ENCODE data around the gene PRKCH. TPM values are rescaled to one million over a fixed set of nuclear protein-coding genes. Genes with fewer than 3 reads are reported as not detected.

The PRKCH gene
- total RNA-seq, 4 donors from 2014 or later, result 49.5 to 147 (median 59.2) TPM

- TF ChIP-seq POLR2AphosphoS5 (IDR thresholded peaks at IDR 0.05), result no peak
- no peak for TF ChIP-seq EP300 (IDR thresholded peaks at IDR 0.05)
- peak in 1 of 2 donors; percentile 22 for TF ChIP-seq POLR2A (IDR thresholded peaks at IDR 0.05)
- TF ChIP-seq, protein P1, sequence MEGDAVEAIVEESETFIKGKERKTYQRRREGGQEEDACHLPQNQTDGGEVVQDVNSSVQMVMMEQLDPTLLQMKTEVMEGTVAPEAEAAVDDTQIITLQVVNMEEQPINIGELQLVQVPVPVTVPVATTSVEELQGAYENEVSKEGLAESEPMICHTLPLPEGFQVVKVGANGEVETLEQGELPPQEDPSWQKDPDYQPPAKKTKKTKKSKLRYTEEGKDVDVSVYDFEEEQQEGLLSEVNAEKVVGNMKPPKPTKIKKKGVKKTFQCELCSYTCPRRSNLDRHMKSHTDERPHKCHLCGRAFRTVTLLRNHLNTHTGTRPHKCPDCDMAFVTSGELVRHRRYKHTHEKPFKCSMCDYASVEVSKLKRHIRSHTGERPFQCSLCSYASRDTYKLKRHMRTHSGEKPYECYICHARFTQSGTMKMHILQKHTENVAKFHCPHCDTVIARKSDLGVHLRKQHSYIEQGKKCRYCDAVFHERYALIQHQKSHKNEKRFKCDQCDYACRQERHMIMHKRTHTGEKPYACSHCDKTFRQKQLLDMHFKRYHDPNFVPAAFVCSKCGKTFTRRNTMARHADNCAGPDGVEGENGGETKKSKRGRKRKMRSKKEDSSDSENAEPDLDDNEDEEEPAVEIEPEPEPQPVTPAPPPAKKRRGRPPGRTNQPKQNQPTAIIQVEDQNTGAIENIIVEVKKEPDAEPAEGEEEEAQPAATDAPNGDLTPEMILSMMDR (IDR thresholded peaks at IDR 0.05), result peak in 1 of 2 donors; percentile 51
- Histone ChIP-seq H3K27me3 (no peaks in the 10 kb centered on the region), H3K9me3 (no peaks in the 10 kb centered on the region), H3K27ac (peak overlapping the region; percentile 97), H3K4me1 (peaks cover 36% of the 10 kb centered on the region), H3K4me3 (peak overlapping the region; percentile 88), H3K36me3 (no peaks in the 10 kb centered on the region)
- DNase-seq (ENCODE audit: low spot score in 2 of 2), result peak; percentile 80 to 84
- WGBS, result no CpG with 5 or more reads among the region's 81 CpGs
These were observed 40.7 kb upstream of the PRKCH start for GRCh38 chr14:61280526-61281185.

DNA sequence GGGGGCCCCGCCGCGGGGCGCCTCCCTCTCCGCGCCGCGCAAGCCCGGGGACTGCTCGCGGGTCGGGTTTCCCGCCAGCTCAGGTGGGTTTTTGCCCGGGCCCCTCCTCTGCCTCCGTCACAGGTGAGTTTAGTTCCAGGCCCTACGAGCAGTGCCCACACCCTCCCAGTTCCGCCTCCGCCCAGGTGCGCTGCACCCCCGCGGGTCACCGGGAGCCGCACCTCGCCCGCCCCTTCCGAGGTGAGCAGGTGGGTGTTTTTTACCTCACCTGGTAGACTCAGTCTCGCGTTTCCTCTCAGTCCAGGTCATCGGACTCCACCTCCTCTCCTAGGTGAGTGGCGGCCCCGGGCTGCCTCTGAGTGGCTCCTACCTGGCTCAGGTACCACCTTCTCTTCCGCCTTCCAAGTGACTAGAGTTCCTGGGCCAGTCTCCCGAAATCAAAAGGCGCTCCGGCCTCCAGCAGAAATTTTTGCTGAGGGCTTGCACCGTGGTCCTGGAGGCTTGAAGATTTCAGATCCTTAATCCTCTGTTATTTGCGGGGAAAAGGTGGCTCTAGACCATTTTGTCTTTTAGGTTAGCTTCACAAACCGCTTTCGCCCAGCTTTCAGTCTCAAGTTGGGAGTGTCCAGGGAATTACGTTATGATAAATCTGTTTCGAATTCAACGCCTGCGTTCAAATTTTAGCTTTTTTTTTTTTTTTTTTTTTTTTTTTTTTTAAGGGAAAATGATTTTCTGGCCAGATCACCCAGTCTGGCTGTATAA is 40.0 kb upstream of the PRKCH start, which contains the start of gene TMEM30B:
TSS of gene TMEM30B (minus strand) at position 153 of the 762 bp plus-strand sequence. CDS start 191 bp downstream, outside the sequence.
- Histone ChIP-seq H3K27me3 (no peaks in the 10 kb centered on the region), H3K36me3 (no peaks in the 10 kb centered on the region), H3K4me3 (peak within 1 kb of the TSS; percentile 88), H3K27ac (peak within 1 kb of the TSS; percentile 97), H3K9me3 (no peaks in the 10 kb centered on the region), H3K4me1 (peaks cover 38% of the 10 kb centered on the region)
- no peak for TF ChIP-seq POLR2A (IDR thresholded peaks at IDR 0.05)
- TF ChIP-seq, protein P1 (IDR thresholded peaks at IDR 0.05), result no peak
- no peak for TF ChIP-seq EP300 (IDR thresholded peaks at IDR 0.05)
- no peak for TF ChIP-seq POLR2AphosphoS5 (IDR thresholded peaks at IDR 0.05)
- WGBS, result 12% methylated on average over 30 of the region's 43 CpGs
- peak in 1 of 2 donors; percentile 74 for DNase-seq (ENCODE audit: low spot score in 2 of 2)

GRCh38 chr14:61281948-61282275 is 39.5 kb upstream of the PRKCH start:
- Histone ChIP-seq H3K36me3 (no peaks in the 10 kb centered on the region), H3K27ac (peak overlapping the region; percentile 97), H3K4me3 (peak overlapping the region; percentile 88), H3K27me3 (no peaks in the 10 kb centered on the region), H3K4me1 (peaks cover 40% of the 10 kb centered on the region), H3K9me3 (no peaks in the 10 kb centered on the region)
- DNase-seq (ENCODE audit: low spot score in 2 of 2), result no peak
- WGBS, result 33% methylated on average over 1 of the region's 1 CpG
- TF ChIP-seq, protein P1 (IDR thresholded peaks at IDR 0.05), result no peak
- TF ChIP-seq POLR2AphosphoS5 (IDR thresholded peaks at IDR 0.05) (no peak), EP300 (IDR thresholded peaks at IDR 0.05) (no peak), POLR2A (IDR thresholded peaks at IDR 0.05) (no peak)

DNA sequence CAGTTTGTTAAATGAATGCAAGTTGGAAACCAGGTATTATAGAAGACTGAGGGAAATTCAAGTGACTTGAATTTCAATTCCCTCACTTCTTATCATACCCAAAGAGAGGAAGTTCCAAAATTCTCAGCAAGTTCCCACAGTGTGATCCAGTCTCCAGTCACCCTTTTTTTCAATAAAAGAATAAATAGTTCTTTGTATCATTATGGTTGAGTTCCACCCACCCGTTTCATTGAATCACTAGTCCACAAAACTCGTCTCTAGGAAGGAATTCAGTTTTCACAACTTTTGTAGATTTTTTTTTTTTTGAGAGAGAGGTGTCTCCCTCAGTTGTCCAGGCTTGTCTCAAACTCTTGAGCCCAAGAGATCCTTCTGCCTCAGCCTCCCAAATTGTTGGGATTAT is 38.6 kb upstream of the PRKCH start:
- H3K4me1 ChIP-seq, result peaks cover 40% of the 10 kb centered on the region
- H3K4me3 ChIP-seq, result no peak overlapping the region
- no peaks in the 10 kb centered on the region for H3K36me3 ChIP-seq
- H3K9me3 ChIP-seq, result no peaks in the 10 kb centered on the region
- TF ChIP-seq POLR2AphosphoS5 (IDR thresholded peaks at IDR 0.05) (no peak), POLR2A (IDR thresholded peaks at IDR 0.05) (no peak), EP300 (IDR thresholded peaks at IDR 0.05) (no peak)
- TF ChIP-seq, protein P1 (IDR thresholded peaks at IDR 0.05), result no peak
- WGBS, result 81% methylated on average over 2 of the region's 2 CpGs
- no peaks in the 10 kb centered on the region for H3K27me3 ChIP-seq
- no peak overlapping the region for H3K27ac ChIP-seq
- no peak for DNase-seq (ENCODE audit: low spot score in 2 of 2)

- H3K9me3 ChIP-seq, result no peaks in the 10 kb centered on the region
- H3K27ac ChIP-seq, result no peak overlapping the region
- no peaks in the 10 kb centered on the region for H3K27me3 ChIP-seq
- 86% methylated on average over 3 of the region's 3 CpGs for WGBS
- H3K36me3 ChIP-seq, result no peaks in the 10 kb centered on the region
- DNase-seq (ENCODE audit: low spot score in 2 of 2), result no peak
- no peak overlapping the region for H3K4me3 ChIP-seq
- H3K4me1 ChIP-seq, result peaks cover 29% of the 10 kb centered on the region
- no peak for TF ChIP-seq POLR2AphosphoS5 (IDR thresholded peaks at IDR 0.05)
- TF ChIP-seq, protein P1 (IDR thresholded peaks at IDR 0.05), result no peak
These were observed 37.4 kb upstream of the PRKCH start for GRCh38 chr14:61284001-61284400.
